GM18873 (cell line): ENCODE data around the gene RPS6KA2.
"Not testable (repeated sequence)": the region's sequence is repeated elsewhere in the genome, so short reads cannot be mapped to it uniquely, and the experiment has no call there.

Experiments used
- ATAC-seq: cut with Tn5 transposase; IDR thresholded peaks from one replicate; pipeline ENCODE4 v1.9.1; 2021; ENCODE audit warnings: mild to moderate bottlenecking, moderate library complexity, moderate number of reproducible peaks; ENCODE audit not compliant: unreplicated experiment, low FRiP score

The RPS6KA2 gene

DNA sequence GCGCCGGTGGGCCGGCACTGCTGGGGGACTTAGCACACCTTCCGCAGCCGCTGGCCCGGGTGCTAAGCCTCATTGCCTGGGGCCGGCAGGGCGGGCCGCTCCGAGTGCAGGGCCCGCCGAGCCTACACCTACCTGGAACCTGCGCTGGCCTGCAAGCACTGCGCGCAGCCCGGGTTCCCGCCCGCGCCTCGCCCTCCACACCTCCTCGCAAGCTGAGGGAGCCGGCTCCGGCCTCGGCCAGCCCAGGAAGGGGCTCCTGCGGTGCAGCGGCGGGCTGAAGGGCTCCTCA, 233.6 kb downstream of the RPS6KA2 start:
- no peak for ATAC-seq

DNA sequence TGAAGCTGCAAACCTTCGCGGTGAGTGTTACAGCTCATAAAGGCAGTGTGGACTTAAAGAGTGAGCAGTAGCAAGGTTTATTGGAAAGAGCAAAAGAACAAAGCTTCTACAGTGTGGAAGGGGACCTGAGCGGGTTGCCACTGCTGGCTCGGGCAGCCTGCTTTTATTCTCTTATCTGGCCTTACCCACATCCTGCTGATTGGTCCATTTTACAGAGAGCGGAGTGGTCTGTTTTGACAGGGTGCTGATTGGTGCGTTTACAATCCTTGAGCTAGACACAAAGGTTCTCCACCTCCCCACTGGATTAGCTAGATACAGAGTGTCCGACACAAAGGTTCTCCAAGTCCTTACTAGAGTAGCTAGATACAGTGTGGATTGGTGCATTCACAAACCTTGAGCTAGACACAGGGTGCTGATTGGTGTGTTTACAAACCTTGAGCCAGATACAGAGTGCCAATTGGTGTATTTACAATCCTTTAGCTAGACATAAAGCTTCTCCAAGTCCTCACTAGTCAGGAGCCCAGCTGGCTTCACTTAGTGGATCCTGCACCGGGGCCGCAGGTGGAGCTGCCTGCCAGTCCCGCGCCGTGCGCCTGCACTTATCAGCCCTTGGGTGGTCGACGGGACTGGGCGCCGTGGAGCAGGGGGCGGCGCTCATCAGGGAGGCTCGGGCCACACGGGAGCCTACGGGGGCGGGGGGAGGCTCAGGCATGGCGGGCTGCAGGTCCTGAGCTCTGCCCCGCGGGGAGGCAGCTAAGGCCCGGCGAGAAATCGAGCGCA, 234.1 kb downstream of the RPS6KA2 start:
- not testable (repeated sequence) for ATAC-seq

DNA sequence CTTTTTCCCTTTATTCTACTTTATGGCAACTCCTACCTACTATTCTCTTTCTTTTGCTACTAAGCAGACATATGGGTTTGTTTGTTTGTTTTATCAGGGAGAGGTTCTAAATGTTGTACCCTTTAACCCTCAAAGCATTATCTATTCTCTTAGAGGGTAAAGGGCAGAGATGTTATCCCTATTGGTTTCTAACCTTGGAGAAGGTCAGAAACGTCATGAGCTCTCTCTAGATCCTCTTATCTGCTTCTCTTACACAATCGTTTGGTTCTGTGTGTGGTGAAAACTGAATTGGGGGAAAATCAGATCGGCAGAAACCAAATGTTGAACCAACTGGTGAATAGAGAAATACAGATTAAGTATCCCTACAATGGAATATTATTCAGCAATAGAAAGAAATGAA, 237.9 kb downstream of the RPS6KA2 start:
- ATAC-seq: no peak

DNA sequence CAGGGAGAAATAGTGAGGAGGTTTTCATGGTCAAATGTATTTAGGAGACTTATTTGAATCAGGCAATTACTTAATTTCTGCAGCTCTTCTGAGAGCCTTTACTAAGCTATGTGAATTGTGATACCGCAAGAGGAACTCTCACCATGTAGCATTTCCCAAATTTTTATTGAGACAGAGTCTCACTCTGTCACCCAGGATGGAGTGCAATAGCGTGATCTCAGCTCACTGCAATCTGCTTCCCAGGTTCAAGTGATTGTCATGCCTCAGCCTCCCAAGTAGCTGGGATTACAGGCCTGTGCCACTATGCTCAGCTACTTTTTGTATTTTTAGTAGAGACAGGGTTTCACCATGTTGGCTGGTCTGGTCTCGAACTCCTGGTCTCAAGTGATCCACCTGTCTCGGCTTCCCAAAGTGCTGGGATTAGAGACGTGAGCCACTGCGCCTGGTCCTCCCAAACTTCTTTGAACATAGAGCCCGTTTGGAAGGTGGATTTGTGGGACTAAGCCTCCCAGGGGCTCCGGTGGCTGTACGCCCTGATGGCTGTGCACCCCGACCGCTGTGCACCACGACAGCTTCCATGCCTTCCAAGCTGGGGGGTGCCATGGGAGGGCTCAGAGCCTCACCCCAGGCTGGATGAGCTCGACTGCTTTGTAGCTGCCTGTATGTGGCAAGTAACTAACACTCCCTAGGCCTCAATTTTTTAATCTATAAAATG, 238.6 kb downstream of the RPS6KA2 start:
- ATAC-seq: no peak

DNA sequence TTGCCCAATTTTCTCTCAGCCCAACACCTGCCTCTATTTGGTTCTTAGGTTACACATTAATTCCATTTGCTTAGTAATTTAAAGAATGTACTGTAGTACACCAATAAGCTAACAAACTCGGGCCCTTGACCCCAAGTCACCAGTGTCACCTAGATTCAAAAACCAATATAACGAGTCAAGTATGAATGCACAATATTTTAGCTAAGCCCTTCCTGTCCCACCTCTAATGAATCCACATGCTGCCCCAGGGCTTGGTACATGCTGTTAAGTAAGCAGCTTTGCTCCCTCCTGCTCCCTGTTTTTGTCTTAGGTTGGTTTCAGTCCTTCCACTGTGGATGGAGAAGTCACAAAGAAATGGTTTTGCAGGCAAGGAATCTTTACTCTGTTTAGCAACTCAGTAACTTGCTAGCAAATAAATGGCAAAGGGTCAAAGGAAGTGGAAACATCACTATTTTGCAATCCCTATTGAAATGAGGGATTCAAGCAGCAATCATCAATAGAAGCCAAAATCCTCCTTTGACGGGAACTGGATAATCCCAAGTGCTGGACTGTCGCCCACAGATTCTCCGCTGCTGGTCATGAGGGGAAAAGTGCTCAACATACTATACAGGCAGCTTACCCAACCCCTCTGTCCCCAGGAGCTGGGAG, 239.3 kb downstream of the RPS6KA2 start:
- ATAC-seq: no peak

DNA sequence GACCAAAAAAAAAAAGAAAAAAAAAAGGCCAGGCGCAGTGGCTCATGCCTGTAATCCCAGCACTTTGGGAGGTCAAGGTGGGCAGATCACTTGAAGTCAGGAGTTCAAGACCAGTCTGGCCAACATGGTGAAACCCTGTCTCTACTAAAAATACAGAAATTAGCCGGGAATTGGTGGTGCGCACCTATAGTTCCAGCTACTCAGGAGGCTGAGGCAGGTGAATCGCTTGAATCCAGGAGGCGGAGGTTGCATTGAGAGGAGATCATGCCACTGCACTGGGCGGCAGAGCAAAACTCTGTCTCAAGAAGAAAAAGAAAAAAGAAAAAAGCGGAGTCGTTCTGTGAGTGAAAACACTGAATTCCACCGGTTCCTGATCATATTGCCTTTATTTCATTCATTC, 240.0 kb downstream of the RPS6KA2 start:
- ATAC-seq: not testable (repeated sequence)

DNA sequence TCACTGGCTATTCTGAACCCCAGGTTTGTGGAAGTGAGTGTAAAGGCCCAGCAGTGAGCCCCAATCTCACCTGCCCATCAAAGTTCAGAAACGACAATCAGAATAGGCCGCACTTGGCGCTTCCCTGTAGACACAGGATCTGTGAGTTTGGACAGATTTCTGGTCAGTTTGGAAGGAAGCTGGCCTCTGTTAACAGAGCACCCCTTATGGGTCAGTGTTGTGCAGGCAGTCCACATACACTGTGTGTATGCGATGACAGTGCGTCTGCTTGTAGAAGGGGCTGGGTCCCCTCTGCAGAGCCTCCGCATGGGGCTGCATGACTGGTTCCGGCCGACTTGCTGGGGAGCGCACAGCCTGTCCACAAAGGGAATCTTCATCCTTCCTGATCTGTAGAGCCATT, 240.9 kb downstream of the RPS6KA2 start:
- ATAC-seq: no peak

DNA sequence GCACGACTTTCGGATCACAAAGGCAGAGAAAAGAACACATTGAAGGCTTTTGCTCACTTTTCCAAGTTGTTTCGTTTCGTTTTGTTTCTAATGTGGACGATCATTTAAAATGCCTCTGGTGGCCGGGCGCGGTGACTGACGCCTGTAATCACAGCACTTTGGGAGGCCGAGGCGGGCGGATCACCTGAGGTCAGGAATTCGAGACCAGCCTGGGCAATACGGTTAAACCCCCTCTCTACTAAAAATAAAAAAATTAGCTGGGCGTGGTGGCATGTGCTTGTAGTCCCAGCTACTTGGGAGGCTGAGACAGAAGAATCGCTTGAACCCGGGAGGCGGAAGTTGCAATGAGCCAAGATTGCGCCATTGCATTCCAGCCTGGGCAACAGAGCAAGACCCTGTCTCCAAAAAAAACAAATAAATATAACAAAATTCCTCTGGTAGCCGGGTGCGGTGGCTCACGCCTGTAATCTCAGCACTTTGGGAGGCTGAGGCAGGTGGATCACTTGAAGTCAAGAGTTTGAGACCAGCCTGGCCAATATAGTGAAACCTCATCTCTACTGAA, 243.2 kb downstream of the RPS6KA2 start:
- not testable (repeated sequence) for ATAC-seq

DNA sequence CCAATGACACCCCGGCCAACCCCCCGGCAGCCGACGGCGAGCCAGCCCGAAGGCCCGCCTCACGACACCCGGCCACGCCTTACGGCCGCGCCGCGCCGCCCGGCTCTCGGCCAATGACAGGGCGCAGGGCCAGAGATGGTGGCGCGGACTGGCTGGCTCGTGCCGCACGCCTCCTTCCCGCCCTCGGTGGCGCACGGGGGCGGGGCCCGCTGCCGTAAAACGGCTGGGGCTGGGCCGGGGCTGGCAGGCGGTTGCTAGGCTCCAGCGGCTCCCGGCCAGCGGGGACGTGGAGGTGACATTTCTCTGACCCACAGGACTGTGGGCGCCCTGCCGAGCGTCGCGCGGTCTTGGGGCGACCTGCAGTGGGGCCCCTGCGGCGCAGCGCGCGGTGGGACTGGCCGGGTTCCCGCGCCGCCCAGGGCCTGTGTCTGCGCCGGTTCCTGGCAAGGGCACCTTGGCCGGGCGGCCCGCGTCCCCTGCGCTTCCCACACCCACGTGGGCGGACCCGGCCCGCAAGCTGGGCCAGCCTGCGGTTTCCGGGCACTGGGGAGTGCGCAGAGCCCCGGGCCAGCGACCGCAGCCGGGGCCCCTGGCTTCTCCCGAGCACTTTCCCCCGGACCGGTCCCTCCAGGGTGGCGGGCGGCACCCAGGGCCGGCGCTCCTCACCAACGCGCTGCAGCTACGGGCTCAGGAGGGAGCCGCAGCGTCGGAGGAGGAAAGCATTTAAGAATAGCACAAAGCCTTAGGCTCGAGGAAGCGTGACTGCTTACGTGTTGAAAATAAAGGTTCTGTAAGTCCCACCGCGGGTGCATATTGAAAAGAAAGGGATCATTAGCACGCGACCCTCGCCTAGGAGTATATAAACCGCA, 243.9 kb downstream of the RPS6KA2 start, which contains the start of gene MPC1:
Gene MPC1 (minus strand): TSS at position 8 of the 869 bp plus-strand sequence. CDS start 64 bp downstream, outside the sequence.
- ATAC-seq: peak; percentile 87

- ATAC-seq: peak; percentile 1
These were observed 244.5 kb downstream of the RPS6KA2 start for GRCh38 chr6:166382500-166382932.

- ATAC-seq: peak; percentile 38
These were observed 245.1 kb downstream of the RPS6KA2 start for GRCh38 chr6:166381733-166382499.

- ATAC-seq: no peak
These were observed 245.7 kb downstream of the RPS6KA2 start for GRCh38 chr6:166381381-166381732.

DNA sequence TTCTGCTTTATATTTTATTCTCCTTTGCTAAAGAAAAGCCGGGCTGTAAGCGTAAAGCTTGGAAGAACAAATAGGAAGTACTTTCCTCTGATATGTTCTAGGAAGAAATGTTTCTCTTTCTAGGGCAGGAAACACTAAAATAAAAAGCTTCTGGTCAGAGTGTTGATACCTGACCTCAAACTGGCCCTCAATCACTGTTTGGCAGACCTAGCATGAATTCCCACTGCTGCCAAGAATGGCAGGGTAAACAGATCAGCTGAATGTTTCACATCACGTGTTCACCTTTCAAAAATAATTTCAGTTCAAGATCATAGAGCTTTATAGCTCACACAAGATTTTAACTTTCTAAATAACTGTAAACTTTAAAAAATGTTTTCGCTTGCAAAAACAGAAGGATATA, 247.3 kb downstream of the RPS6KA2 start:
- no peak for ATAC-seq

DNA sequence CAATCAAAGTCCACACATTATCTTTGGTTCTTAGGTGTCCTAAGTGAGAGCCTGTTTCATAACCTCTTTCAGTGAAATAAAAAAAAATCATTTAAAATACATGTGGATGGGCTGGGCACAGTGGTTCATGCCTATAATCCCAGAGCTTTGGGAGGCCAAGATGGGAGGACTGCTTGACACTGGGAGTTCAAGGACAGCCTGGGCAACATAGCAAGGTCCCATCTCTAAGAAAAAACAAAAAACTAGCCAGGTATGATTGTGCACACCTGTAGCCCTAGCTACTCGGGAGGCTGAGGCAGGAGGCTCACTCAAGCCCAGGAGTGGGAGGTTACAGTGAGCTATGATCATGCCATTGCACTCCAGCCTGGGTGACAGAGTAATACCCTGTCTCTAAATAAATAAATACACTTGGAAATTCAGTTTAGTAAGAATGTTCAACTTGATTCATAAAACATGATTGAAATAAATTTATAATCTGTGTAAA, 247.9 kb downstream of the RPS6KA2 start:
- no peak for ATAC-seq

DNA sequence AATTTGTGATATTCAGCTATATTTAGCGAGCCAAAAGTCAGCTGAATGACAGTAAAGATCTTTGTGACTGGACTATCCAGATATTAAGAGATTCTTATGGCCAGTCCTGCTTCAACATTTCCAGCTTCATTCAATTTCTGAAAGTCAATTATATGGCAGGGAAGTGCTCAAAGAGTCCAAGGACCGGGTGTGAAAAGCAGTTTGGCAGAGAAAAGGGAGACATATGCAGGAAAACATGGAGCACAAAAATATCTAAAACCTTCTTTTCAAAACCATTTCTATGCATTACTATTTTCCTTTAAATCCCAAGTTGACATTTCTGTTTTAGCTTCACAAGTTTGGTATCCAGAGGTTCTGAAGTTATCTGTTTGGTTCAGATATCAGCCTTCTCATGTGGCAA, 249.3 kb downstream of the RPS6KA2 start:
- ATAC-seq: no peak

- ATAC-seq: no peak
These were observed 252.0 kb downstream of the RPS6KA2 start for GRCh38 chr6:166375013-166375412.

DNA sequence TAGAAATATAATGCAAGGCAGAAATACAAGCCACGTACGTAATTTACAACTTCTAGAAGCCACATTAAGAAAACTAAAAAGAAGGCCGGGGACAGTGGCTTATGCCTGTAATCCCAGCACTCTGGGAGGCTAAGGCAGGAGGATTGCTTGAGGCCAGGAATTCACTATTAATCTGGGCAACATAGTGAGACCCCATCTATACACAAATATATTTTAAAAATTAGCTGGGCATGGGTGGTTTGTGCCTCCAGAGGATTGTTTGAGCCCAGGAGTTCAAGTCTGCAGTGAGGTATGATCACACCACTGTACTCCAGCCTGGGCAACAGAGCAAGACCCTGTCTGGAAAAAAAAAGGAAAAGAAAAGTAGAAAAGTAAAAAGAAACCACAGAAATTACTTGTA, 256.6 kb downstream of the RPS6KA2 start:
- no peak for ATAC-seq

- ATAC-seq: no peak
These were observed 257.3 kb downstream of the RPS6KA2 start for GRCh38 chr6:166369782-166370181.

DNA sequence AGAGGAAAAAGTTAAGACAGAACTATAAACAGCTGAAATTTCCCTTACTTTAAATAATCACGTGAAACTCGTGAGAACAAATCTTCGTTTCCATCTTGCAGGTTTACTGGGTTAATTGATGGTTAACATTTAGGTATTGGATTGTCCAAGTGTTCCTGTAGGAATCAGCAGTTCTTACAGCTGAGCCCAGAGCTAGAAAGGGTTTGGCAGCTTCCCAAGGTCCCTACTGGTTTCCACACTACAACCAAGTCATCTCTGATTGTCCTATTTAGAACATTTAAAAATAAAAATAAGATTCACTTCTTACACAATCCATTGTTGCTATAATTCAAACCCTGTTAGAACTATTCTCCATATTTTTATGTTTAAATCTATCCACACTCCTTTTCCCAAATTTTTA, 260.1 kb downstream of the RPS6KA2 start:
- ATAC-seq: no peak
